NCI-H524 treated with DMSO at 0.1 percent for 48 hours (cell line): Measurements from ENCODE around the gene ZNF223.

Experiments
- DNase-seq: peaks from one replicate; lab custom pipeline; 2025; lab: John Stamatoyannopoulos, UW

Gene ZNF223

GRCh38 chr19:44051650-44052402 lies at the start of gene ZNF223:
TSS of gene ZNF223 (plus strand) at chr19:44052036. CDS start at chr19:44055177, 3,141 bp downstream.
- DNase-seq, result peak; percentile 76

GRCh38 chr19:44002212-44002565 lies 49.6 kb upstream of the ZNF223 start:
- DNase-seq, result no peak

GRCh38 chr19:44002566-44003460 lies 49.0 kb upstream of the ZNF223 start, which contains the start of gene ZNF230:
TSS of gene ZNF230 (plus strand) at chr19:44002957. CDS start at chr19:44007079, 4,122 bp downstream.
- peak; percentile 68 for DNase-seq

- DNase-seq, result no peak
These were observed 48.3 kb upstream of the ZNF223 start for GRCh38 chr19:44003461-44004009.

GRCh38 chr19:44005973-44006372 lies 45.9 kb upstream of the ZNF223 start:
- no peak for DNase-seq

- no peak for DNase-seq
These were observed 44.4 kb upstream of the ZNF223 start for GRCh38 chr19:44007473-44007872.

- DNase-seq, result no peak
These were observed 41.4 kb upstream of the ZNF223 start for GRCh38 chr19:44010468-44010867.

- DNase-seq, result no peak
These were observed 32.3 kb upstream of the ZNF223 start for GRCh38 chr19:44019498-44019897.

GRCh38 chr19:44021221-44021620 lies 30.6 kb upstream of the ZNF223 start:
- no peak for DNase-seq

- no peak for DNase-seq
These were observed 27.0 kb upstream of the ZNF223 start for GRCh38 chr19:44024900-44025216.

GRCh38 chr19:44025217-44025936 lies 26.5 kb upstream of the ZNF223 start, which contains the start of gene ZNF222:
TSS of gene ZNF222 (plus strand) at chr19:44025379. CDS start at chr19:44025437, 58 bp downstream.
- peak; percentile 9 for DNase-seq

- no peak for DNase-seq
These were observed 25.2 kb upstream of the ZNF223 start for GRCh38 chr19:44026622-44027021.

GRCh38 chr19:44032001-44032610 lies 19.7 kb upstream of the ZNF223 start:
- DNase-seq, result no peak

- no peak for DNase-seq
These were observed 9.7 kb upstream of the ZNF223 start for GRCh38 chr19:44042147-44042546.

- DNase-seq, result no peak
These were observed 841 bp upstream of the ZNF223 start for GRCh38 chr19:44050740-44051649.

- no peak for DNase-seq
These were observed 4.0 kb downstream of the ZNF223 start for GRCh38 chr19:44055870-44056269.

- DNase-seq, result no peak
These were observed 7.4 kb downstream of the ZNF223 start for GRCh38 chr19:44059229-44059628.

GRCh38 chr19:44061038-44061437 lies 9.2 kb downstream of the ZNF223 start:
- no peak for DNase-seq

- no peak for DNase-seq
These were observed 14.5 kb downstream of the ZNF223 start for GRCh38 chr19:44066305-44066704.

- no peak for DNase-seq
These were observed 17.6 kb downstream of the ZNF223 start for GRCh38 chr19:44069415-44069814.
